Measurements from ENCODE around the gene SASH1. TPM values are rescaled to one million over a fixed set of nuclear protein-coding genes. Genes with fewer than 3 reads are reported as not detected.
A peak's percentile ranks its signal among the peaks of the same experiment; 100 is the strongest.

Gene SASH1
- total and polyA plus RNA-seq, 2 donors (not counting 3 experiments of a cell fraction or from before 2014, with no cell fraction given) = 18.5 to 103 TPM

GRCh38 chr6:148401571-148401970 is 58.9 kb downstream of the SASH1 start:
- Histone ChIP-seq H4K20me1 (replicated peaks; ENCODE audit: control insufficient read depth, extremely low read depth, insufficient read depth, low read length) (no peaks in the 10 kb centered on the region), H3K9me3 (replicated peaks; ENCODE audit: control insufficient read depth, insufficient read depth, low read length) (no peaks in the 10 kb centered on the region), H3K36me3 (ENCODE audit: control insufficient read depth in 2 of 2, extremely low read depth in 1 of 2, insufficient read depth in 2 of 2, low read length in 2 of 2) (peaks cover 0 to 2% of the 10 kb centered on the region in 2 experiments), H3K4me3 (replicated peaks in 1 of 3; ENCODE audit: insufficient read depth in 1 of 3, low read depth in 1 of 3, low read length in 3 of 3) (no peak overlapping the region), H3K79me2 (ENCODE audit: control insufficient read depth, insufficient read depth, low read length) (peaks cover 89% of the 10 kb centered on the region), H3K27ac (ENCODE audit: insufficient read depth, low read depth, low read length) (no peak overlapping the region), H3K27me3 (ENCODE audit: control insufficient read depth in 2 of 2, insufficient read depth in 2 of 2, low read length in 2 of 2) (no peaks in the 10 kb centered on the region), H3K9ac (replicated peaks; ENCODE audit: extremely low read depth, insufficient read depth, low read length) (no peak overlapping the region), H3K4me2 (ENCODE audit: insufficient read depth, low read length) (no peak overlapping the region), H2AFZ (ENCODE audit: low read depth, low read length) (no peak overlapping the region), H3K4me1 (ENCODE audit: control insufficient read depth, extremely low read depth, insufficient read depth, low read length) (peaks cover 57% of the 10 kb centered on the region), H3K9me1 (replicated peaks; ENCODE audit: control insufficient read depth, extremely low read depth, insufficient read depth, low read length) (no peaks in the 10 kb centered on the region)
- no peak for TF ChIP-seq FOS (IDR thresholded peaks at IDR 0.05; ENCODE audit: borderline replicate concordance, insufficient read depth, low read length)
- no peak for TF ChIP-seq CTCF (IDR thresholded peaks at IDR 0.05; ENCODE audit: extremely low read depth in 1 of 2, insufficient read depth in 1 of 2, low read depth in 1 of 2, low read length in 2 of 2)
- TF ChIP-seq JUN (IDR thresholded peaks at IDR 0.05; ENCODE audit: borderline replicate concordance, insufficient read depth, insufficient read length, low read depth) = no peak
- no peak for TF ChIP-seq GATA2 (IDR thresholded peaks at IDR 0.05; ENCODE audit: insufficient read depth, insufficient read length, low read depth, low read length)
- no peak for DNase-seq (ENCODE audit: low read depth, low spot score)
- no peak for FAIRE-seq
- POLR2A ChIA-PET = no interaction called here
- dilution Hi-C loops (cut with MboI; ENCODE audit: extremely low pct_ligation_motif_present, low sequenced_read_pairs) (no loop called here), intact Hi-C loops (cut with micrococcal nuclease) (no loop called here)
- BruUV-seq (replicated peaks) = no TSS peak
- CTCF ChIA-PET = interaction anchor here (1.2 to 1.6 kb wide), 3 partner anchors 13 to 63 kb away, joined by 3 to 4 read pairs (median 4); no protein-coding TSS in a partner anchor

GRCh38 chr6:148404456-148405054 is 61.9 kb downstream of the SASH1 start:
- Histone ChIP-seq H4K20me1 (replicated peaks; ENCODE audit: control insufficient read depth, extremely low read depth, insufficient read depth, low read length) (no peaks in the 10 kb centered on the region), H3K9me1 (replicated peaks; ENCODE audit: control insufficient read depth, extremely low read depth, insufficient read depth, low read length) (no peaks in the 10 kb centered on the region), H3K4me1 (ENCODE audit: control insufficient read depth, extremely low read depth, insufficient read depth, low read length) (peaks cover 41% of the 10 kb centered on the region), H2AFZ (ENCODE audit: low read depth, low read length) (no peak overlapping the region), H3K79me2 (ENCODE audit: control insufficient read depth, insufficient read depth, low read length) (peaks cover 81% of the 10 kb centered on the region), H3K9me3 (replicated peaks; ENCODE audit: control insufficient read depth, insufficient read depth, low read length) (no peaks in the 10 kb centered on the region), H3K27ac (ENCODE audit: insufficient read depth, low read depth, low read length) (peak overlapping the region; percentile 0), H3K9ac (replicated peaks; ENCODE audit: extremely low read depth, insufficient read depth, low read length) (no peak overlapping the region), H3K36me3 (ENCODE audit: control insufficient read depth in 2 of 2, extremely low read depth in 1 of 2, insufficient read depth in 2 of 2, low read length in 2 of 2) (peaks cover 0 to 2% of the 10 kb centered on the region in 2 experiments), H3K4me2 (ENCODE audit: insufficient read depth, low read length) (no peak overlapping the region), H3K27me3 (ENCODE audit: control insufficient read depth in 2 of 2, insufficient read depth in 2 of 2, low read length in 2 of 2) (no peaks in the 10 kb centered on the region), H3K4me3 (replicated peaks in 1 of 3; ENCODE audit: insufficient read depth in 1 of 3, low read depth in 1 of 3, low read length in 3 of 3) (no peak overlapping the region)
- ChIA-PET POLR2A (no interaction called here), CTCF (interaction anchor here (0.9 to 1.5 kb wide), 7 partner anchors 22 to 898 kb away, joined by 3 to 4 read pairs (median 3); no protein-coding TSS in a partner anchor)
- TF ChIP-seq GATA2 (IDR thresholded peaks at IDR 0.05; ENCODE audit: insufficient read depth, insufficient read length, low read depth, low read length) (no peak), EZH2 (IDR thresholded peaks at IDR 0.05; ENCODE audit: borderline replicate concordance, low read depth, low read length, severe bottlenecking) (no peak), MAX (IDR thresholded peaks at IDR 0.05; ENCODE audit: insufficient read depth, insufficient read length) (no peak), POLR2AphosphoS5 (IDR thresholded peaks at IDR 0.05; ENCODE audit: insufficient read depth, low read depth, low read length) (no peak), FOS (IDR thresholded peaks at IDR 0.05; ENCODE audit: borderline replicate concordance, insufficient read depth, low read length) (no peak), POLR2A (IDR thresholded peaks at IDR 0.05; ENCODE audit: low read depth, low read length) (no peak), JUN (IDR thresholded peaks at IDR 0.05; ENCODE audit: borderline replicate concordance, insufficient read depth, insufficient read length, low read depth) (no peak), CTCF (IDR thresholded peaks at IDR 0.05; ENCODE audit: extremely low read depth in 1 of 2, insufficient read depth in 1 of 2, low read depth in 1 of 2, low read length in 2 of 2) (no peak), MYC (IDR thresholded peaks at IDR 0.05; ENCODE audit: low read depth, low read length) (no peak)
- intact Hi-C loops (cut with micrococcal nuclease) (no loop called here), dilution Hi-C loops (cut with MboI; ENCODE audit: extremely low pct_ligation_motif_present, low sequenced_read_pairs) (no loop called here)
- no peak for FAIRE-seq
- BruUV-seq (replicated peaks) = no TSS peak
- DNase-seq (ENCODE audit: low read depth, low spot score) = no peak

Data from endothelial cell of umbilical vein (primary cell).